ENCODE data around the gene CRADD. TPM values are rescaled to one million over a fixed set of nuclear protein-coding genes. Genes with fewer than 3 reads are reported as not detected.

CRADD gene
- total RNA-seq, 2 experiments from 2014 or later = 7.0 to 11.3 TPM

- H3K4me3 Mint-ChIP-seq = no peak overlapping the region
- peaks cover 17% of the 10 kb centered on the region for H3K9me3 Mint-ChIP-seq
- peaks cover 17% of the 10 kb centered on the region for H3K36me3 Mint-ChIP-seq (ENCODE audit: low read depth)
- H3K4me1 Mint-ChIP-seq (ENCODE audit: low read depth) = peaks cover 7% of the 10 kb centered on the region
- intact Hi-C loops (cut with micrococcal nuclease) = no loop called here
- TF ChIP-seq CTCF (IDR thresholded peaks at IDR 0.05) = no peak
- H3K27ac Mint-ChIP-seq = no peak overlapping the region
- ChIA-PET CTCF (interaction anchor here (0.9 to 1.9 kb wide), 3 partner anchors 29 to 390 kb away, joined by 3 to 6 read pairs (median 5); no protein-coding TSS in a partner anchor), POLR2A (interaction anchor here (1.0 kb wide), 1 partner anchor 15 kb away, joined by 3 read pairs; no protein-coding TSS in a partner anchor)
- no peak for DNase-seq
- H3K27me3 Mint-ChIP-seq = no peaks in the 10 kb centered on the region
- no peak for ATAC-seq
These were observed 35.0 kb downstream of the CRADD start for GRCh38 chr12:93712200-93712599.

GRCh38 chr12:93713060-93713459 is 35.9 kb downstream of the CRADD start:
- intact Hi-C loops (cut with micrococcal nuclease) = no loop called here
- ATAC-seq (no peak), DNase-seq (no peak)
- peaks cover 7% of the 10 kb centered on the region for H3K4me1 Mint-ChIP-seq (ENCODE audit: low read depth)
- no peak overlapping the region for H3K4me3 Mint-ChIP-seq
- no peak overlapping the region for H3K27ac Mint-ChIP-seq
- ChIA-PET POLR2A (no interaction called here), CTCF (interaction anchor here (1.9 kb wide), 1 partner anchor 210 kb away, joined by 6 read pairs; no protein-coding TSS in a partner anchor)
- peaks cover 18% of the 10 kb centered on the region for H3K9me3 Mint-ChIP-seq
- peaks cover 21% of the 10 kb centered on the region for H3K36me3 Mint-ChIP-seq (ENCODE audit: low read depth)
- no peaks in the 10 kb centered on the region for H3K27me3 Mint-ChIP-seq
- no peak for TF ChIP-seq CTCF (IDR thresholded peaks at IDR 0.05)

DNA sequence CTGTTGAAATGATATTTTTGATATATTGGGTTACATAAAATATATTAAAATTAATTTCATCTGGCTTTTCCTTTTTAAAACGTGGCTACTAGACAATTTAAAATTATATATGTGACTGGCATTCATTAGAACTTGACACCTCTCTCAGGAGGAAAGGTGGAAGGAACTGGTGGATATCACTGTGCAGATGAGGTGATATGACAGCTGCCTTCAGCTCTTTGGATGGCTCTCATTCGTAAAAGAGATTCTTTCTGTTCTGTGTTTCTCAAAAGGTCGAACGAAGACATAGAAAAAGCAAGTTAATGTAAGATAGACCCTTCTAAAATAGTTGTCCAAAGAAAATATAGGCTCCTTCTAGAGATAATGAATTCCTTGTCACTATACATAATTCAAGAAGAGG is 36.6 kb downstream of the CRADD start:
- DNase-seq = no peak
- Mint-ChIP-seq H3K9me3 (peaks cover 17% of the 10 kb centered on the region), H3K4me1 (ENCODE audit: low read depth) (peaks cover 7% of the 10 kb centered on the region), H3K27ac (no peak overlapping the region), H3K36me3 (ENCODE audit: low read depth) (peaks cover 22% of the 10 kb centered on the region), H3K27me3 (no peaks in the 10 kb centered on the region), H3K4me3 (no peak overlapping the region)
- POLR2A ChIA-PET = no interaction called here
- ATAC-seq = no peak
- CTCF ChIA-PET = no interaction called here
- intact Hi-C loops (cut with micrococcal nuclease) = no loop called here
- no peak for TF ChIP-seq CTCF (IDR thresholded peaks at IDR 0.05)

DNA sequence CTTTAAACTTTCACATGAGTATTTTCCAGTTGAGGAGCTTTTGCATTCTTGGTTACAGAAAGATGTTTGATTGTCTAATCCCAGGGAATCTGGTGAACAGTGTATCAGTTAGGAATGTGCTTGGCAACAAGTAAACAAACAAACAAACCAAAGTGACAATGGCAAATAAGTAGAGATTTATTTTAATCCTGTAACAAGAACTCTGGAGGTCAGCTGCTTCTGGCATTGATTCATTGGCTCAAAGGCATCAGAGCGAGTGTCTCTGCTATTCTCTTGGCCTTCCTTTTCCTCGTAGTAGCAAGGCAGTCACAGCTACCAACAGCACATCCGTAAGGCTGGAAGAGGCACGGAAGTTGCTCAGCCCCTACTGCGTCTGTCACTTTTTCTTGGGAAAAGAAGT is 37.2 kb downstream of the CRADD start:
- H3K4me1 Mint-ChIP-seq (ENCODE audit: low read depth) = peaks cover 7% of the 10 kb centered on the region
- ATAC-seq (no peak), DNase-seq (no peak)
- no peaks in the 10 kb centered on the region for H3K27me3 Mint-ChIP-seq
- no peak overlapping the region for H3K27ac Mint-ChIP-seq
- intact Hi-C loops (cut with micrococcal nuclease) = no loop called here
- TF ChIP-seq CTCF (IDR thresholded peaks at IDR 0.05) = no peak
- ChIA-PET CTCF (no interaction called here), POLR2A (no interaction called here)
- no peak overlapping the region for H3K4me3 Mint-ChIP-seq
- peaks cover 16% of the 10 kb centered on the region for H3K9me3 Mint-ChIP-seq
- H3K36me3 Mint-ChIP-seq (ENCODE audit: low read depth) = peaks cover 20% of the 10 kb centered on the region

DNA sequence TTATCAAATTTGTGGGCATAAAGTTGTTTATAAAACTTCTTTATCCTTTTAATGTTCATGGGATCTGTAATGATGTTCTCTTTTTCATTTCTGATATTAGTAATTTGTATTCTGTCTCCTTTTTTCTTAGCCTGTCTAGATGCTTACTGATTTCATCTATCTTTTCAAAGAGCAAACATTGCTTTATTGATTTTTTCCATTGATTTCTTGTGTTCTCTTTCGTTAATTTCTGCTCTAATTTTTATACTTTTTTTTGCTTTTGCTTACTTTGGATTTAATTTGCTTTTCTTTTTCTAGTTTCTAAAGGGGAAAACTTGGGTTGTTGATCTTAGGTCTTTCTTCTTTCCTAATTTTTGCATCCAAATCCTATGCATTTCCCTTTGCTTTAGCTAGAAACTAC is 42.5 kb downstream of the CRADD start:
- ATAC-seq (no peak), DNase-seq (no peak)
- CTCF ChIA-PET = no interaction called here
- Mint-ChIP-seq H3K9me3 (peaks cover 18% of the 10 kb centered on the region), H3K27ac (no peak overlapping the region), H3K36me3 (ENCODE audit: low read depth) (peaks cover 12% of the 10 kb centered on the region), H3K4me1 (ENCODE audit: low read depth) (peaks cover 6% of the 10 kb centered on the region), H3K4me3 (no peak overlapping the region), H3K27me3 (no peaks in the 10 kb centered on the region)
- POLR2A ChIA-PET = no interaction called here
- no peak for TF ChIP-seq CTCF (IDR thresholded peaks at IDR 0.05)
- intact Hi-C loops (cut with micrococcal nuclease) = no loop called here
